Activated T-cell treated with anti-CD3 and anti-CD28 coated beads for 48 hours (primary cell): ENCODE data around the gene TMTC3.
A peak's percentile ranks its signal among the peaks of the same experiment; 100 is the strongest.
"Not testable (repeated sequence)": the region's sequence is repeated elsewhere in the genome, so short reads cannot be mapped to it uniquely, and the experiment has no call there.

Experiments
- DNase-seq: peaks from one replicate; pipeline ENCODE4 v3.0.0-alpha.2; 2020; ENCODE audit warnings: low read depth

Gene TMTC3

GRCh38 chr12:88141774-88142609 lies at the start of gene TMTC3, which contains the start of gene CEP290:
Gene TMTC3, plus strand, starts transcription at chr12:88142307. Its CDS starts 6,009 bp downstream, at chr12:88148316.
Gene CEP290, minus strand, starts transcription at chr12:88142088. Its CDS starts 781 bp downstream, at chr12:88141307.
- peak; percentile 83 for DNase-seq

GRCh38 chr12:88092771-88093170 lies 49.3 kb upstream of the TMTC3 start:
- DNase-seq, result no peak

DNA sequence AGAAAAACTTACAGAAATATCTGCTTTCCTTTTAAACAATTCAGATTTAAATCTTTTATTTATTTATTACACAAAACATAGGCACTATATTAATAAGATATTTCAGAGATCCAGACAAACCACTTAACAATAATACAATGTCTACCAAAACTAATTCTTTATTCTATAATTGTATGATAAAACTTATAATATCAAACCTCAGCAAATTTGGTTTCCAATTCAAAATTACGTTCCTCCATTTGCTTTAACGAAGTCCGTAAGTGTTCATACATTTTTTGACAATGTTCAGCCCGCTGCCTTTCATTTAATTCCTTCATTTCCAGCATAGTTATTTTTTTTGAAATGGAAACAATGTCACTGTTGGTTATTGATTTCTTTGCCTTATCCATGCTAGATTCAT lies 48.5 kb upstream of the TMTC3 start:
- DNase-seq, result no peak

DNA sequence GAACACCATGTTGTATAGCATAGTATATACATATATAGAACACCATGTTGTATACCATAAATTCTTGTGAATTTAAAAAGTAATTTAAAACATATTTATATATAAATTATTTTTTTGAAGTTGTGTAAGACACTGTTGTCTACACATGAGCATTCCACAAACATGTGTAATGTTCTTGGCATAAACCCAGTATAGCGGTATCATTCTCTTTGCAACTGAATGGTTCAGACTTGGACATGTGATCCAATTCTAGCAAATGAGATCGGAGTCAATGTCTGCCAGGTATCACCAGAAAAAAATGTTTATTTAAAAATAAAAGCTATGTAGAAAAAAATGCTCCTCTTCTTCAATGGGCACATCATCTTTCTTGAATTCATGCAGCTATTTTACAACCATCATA lies 34.1 kb upstream of the TMTC3 start:
- DNase-seq, result no peak

DNA sequence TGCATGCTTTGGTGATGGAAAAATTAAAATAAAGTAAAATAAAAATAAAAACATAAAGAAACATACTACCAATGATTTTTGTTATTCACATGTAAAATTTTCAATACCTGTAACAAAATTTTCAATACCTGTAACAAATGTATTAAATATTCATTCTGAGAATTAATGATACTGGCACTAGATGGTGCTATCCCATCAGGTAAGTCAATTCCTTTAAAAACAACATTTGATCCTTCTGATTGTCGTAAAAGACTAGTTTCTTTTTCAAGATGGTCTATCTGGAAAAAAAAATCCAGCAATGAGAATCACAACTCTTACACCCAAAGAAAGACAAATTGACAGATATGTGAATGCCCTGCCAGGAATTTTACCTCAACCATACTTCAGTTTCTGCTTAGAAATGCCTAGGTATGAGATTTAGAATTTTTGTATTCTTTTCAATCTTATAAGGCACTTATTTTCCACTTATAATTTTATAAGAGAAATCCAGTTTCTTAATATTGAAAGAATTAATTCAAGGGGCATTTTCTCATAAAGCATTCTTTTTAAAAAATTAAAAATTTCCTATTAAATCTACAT lies 30.9 kb upstream of the TMTC3 start:
- DNase-seq, result no peak

GRCh38 chr12:88113871-88114270 lies 28.2 kb upstream of the TMTC3 start:
- DNase-seq, result no peak

GRCh38 chr12:88122666-88123065 lies 19.4 kb upstream of the TMTC3 start:
- no peak for DNase-seq

DNA sequence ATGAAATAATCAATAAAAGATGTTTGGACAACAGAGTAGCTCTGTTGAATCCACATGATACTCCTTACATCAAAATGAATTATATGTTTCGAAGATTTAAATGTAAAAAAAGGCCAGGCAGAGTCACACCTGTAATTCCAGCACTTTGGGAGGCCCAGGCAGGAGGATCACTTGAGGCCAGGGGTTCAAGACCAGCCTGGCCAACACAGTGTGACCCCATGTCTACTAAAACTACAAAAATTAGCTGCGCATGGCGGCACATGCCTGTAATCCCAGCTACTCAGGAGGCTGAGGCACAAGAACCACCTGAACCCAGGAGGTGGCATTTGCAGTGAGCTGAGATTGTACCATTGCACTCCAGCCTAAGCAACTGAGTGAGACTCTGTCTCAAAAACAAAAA lies 15.0 kb upstream of the TMTC3 start:
- no peak for DNase-seq

- no peak for DNase-seq
Observed at GRCh38 chr12:88127855-88128254, 14.3 kb upstream of the TMTC3 start.

DNA sequence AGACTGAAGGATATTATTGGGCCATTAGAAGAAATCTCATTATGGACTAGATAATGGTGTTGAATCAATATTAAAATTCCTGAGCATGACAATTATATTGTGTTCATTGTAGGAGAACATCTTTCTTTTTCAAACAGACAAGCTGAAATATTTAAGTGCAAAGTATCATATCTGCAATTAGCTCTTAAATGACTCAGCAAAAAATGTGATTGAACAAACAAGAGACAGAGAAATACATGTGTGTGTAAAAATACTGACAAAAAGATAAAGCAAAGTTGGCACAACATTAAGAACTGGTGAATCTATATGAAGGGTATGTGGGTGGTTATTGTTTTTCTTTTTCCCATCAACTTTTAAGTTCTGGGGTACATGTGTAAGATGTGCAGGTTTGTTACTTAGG lies 9.7 kb upstream of the TMTC3 start:
- no peak for DNase-seq

DNA sequence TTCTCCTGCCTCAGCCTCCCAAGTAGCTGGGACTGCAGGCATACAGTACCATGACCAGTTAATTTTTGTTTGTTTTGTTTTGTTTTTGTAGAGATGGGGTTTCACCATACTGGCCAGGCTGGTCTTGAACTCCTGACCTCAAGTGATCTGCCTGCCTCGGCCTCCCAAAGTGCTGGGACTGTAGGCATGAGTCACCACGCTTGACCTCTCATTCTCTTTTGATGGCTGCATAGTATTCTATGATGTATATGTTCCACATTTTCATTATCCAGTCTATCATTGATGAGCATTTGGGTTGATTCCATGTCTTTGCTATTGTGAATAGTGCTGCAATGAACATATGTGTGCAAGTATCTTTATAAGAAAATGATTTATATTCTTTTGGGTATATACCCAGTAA lies 8.9 kb upstream of the TMTC3 start:
- DNase-seq, result not testable (repeated sequence)

DNA sequence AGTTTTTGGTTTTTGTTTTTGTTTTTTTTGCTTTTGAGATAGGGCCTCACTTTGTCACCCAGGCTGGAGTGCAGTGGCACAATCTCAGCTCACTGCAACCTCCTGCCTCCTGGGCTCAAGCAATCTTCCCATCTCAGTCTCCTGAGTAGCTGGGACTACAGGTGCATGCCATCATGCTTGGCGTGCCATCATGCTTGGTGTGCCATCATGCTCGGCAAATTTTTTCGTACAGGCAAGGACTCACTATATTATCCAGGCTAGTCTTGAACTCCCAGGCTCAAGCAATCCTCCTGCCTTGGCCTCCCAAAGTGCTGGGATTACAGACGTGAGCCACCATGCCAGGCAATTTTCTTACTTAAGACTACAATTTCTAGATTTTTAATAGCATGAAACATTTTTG lies 2.4 kb upstream of the TMTC3 start:
- DNase-seq, result not testable (repeated sequence)

DNA sequence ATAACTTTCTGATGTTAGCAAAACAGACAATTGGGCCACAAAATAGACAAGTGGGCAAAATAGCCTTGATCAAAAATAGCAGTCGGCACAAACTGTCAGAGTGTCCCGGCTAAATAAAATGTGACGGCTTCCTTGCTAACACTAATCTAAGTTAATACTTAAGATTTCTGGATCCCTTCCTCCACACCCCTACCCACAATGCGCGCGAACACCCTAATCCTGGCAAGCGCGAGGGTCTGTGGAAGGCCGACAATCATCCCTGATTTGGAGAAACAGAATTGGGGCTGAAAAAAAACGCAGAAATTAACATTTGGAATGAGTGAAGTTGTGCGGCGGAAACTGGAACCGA lies 708 bp upstream of the TMTC3 start:
- DNase-seq, result no peak

GRCh38 chr12:88142610-88142991 lies 494 bp downstream of the TMTC3 start:
- DNase-seq, result peak; percentile 17

- DNase-seq, result no peak
Observed at GRCh38 chr12:88144037-88144436, 1.9 kb downstream of the TMTC3 start.

GRCh38 chr12:88144546-88145468 lies 2.7 kb downstream of the TMTC3 start:
- DNase-seq, result no peak

DNA sequence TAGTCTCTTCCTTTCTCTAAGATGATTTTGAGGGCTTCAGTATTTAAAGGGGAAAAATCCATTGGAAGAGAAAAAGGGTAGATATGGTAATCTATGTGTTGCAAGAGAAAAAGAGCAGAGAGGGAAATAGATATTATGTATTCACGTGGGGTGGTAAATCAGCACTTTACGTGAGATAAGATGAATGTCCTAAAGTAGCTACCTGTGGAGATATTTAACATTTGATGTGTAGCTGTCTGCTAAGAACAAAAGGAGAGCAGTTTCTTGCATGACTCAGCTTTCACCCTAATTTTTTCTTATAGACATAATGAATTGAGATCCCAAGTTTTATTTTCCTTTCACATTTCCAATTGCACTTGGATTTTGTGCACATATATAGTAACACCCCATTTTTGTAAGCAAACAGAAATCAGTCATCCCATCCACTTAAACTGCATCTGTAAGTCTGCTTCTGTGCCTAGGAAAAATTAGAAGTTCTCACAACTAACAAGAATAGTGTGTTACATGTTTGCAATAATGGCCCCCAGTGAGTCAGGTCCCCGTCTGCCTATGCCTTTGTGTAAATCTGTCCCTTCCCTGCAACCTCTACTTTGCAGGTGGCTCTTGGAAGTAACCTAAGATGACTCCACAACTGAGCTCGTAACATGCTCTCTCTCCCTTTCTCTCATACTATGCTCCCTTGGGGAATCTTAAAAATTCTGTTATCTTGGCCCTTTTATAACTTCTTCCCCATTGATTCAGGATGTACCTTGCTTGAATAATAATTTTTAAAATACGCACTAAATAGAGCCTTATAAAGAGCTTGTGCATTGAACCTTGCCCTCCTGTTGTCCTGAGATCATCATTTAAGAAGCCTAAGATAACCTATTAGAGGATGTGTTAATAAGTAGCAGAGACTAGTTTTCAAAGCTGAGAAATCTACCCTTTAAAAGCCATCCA lies 3.7 kb downstream of the TMTC3 start:
- no peak for DNase-seq

GRCh38 chr12:88150063-88150462 lies 8.0 kb downstream of the TMTC3 start:
- no peak for DNase-seq

GRCh38 chr12:88153959-88154358 lies 11.9 kb downstream of the TMTC3 start:
- no peak for DNase-seq

- DNase-seq, result no peak
Observed at GRCh38 chr12:88156075-88156654, 14.1 kb downstream of the TMTC3 start.

DNA sequence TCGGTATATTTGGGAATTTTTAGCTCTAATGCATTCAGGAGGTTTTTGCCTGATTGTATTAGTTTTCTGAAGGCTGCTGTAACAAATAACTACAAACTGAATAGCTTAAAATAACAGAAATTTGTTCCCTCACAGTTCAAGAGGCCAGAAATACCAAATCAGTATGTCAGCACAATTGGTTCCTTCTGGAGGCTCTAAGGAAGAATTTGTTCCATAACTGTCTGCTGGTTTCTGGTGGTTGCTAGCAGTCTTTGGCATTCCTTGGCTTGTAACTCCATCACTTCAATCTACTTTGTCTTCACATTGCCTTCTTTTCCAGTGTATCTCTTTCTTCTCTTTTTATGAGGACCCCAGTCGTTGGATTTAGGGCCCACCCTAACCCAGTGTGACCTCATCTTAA lies 21.3 kb downstream of the TMTC3 start:
- no peak for DNase-seq
